Activated CD4-positive, alpha-beta memory T cell treated with anti-CD3 and anti-CD28 coated beads for 36 hours (primary cell): ENCODE results near the gene PARVA. TPM values are rescaled to one million over a fixed set of nuclear protein-coding genes. Genes with fewer than 3 reads are reported as not detected.

Experiments used
- CTCF ChIA-PET: fragments of 350-600 bp; sonication (Branson Sonifier 250); formaldehyde crosslinking; loops from one replicate; lab custom pipeline; 2021; ENCODE audit warnings: antibody characterized with exemption, inconsistent platforms; lab: Charles Lee
- POLR2A ChIA-PET: fragments of 350-600 bp; sonication (Branson Sonifier 250); formaldehyde crosslinking; loops from one replicate; lab custom pipeline; 2021; ENCODE audit warnings: antibody characterized with exemption; lab: Charles Lee
- DNase-seq: peaks from one replicate; pipeline ENCODE4 v3.0.0-alpha.2; 2020
- H3K27ac Mint-ChIP-seq: one replicate; pipeline ENCODE4 v1.8.0; 2021; ENCODE audit warnings: mixed read lengths
- H3K27me3 Mint-ChIP-seq: one replicate; pipeline ENCODE4 v1.8.0; 2021; ENCODE audit warnings: mixed read lengths
- H3K36me3 Mint-ChIP-seq: one replicate; pipeline ENCODE4 v1.8.0; 2021; ENCODE audit warnings: mixed read lengths
- H3K4me1 Mint-ChIP-seq: one replicate; pipeline ENCODE4 v1.8.0; 2021; ENCODE audit warnings: low read depth, mixed read lengths
- H3K4me3 Mint-ChIP-seq: one replicate; pipeline ENCODE4 v1.8.0; 2021; ENCODE audit warnings: mild to moderate bottlenecking, mixed read lengths
- H3K9me3 Mint-ChIP-seq: one replicate; pipeline ENCODE4 v1.8.0; 2021; ENCODE audit warnings: mixed read lengths
- intact Hi-C: fragments of 100-400 bp; cut with micrococcal nuclease; formaldehyde crosslinking; loops from one replicate; pipeline ENCODE4 v1.15.1; 2023
- total RNA-seq, 2 experiments: library from RNA; stranded (reverse); gene quantifications; one replicate each; pipeline ENCODE4 v1.2.3, GENCODE V29; 2021

The PARVA gene
- total RNA-seq, 2 experiments from 2014 or later = 0.33 to 0.41 TPM

GRCh38 chr11:12569499-12570425 lies 192.4 kb downstream of the PARVA start:
- ChIA-PET CTCF (interaction anchor here (1.0 kb wide), 1 partner anchor 30 kb away, joined by 6 read pairs; no protein-coding TSS in a partner anchor), POLR2A (interaction anchor here (0.7 kb wide), 1 partner anchor 149 kb away, joined by 3 read pairs; no protein-coding TSS in a partner anchor)
- intact Hi-C loops = no loop called here
- Mint-ChIP-seq H3K27me3 (peaks cover 28% of the 10 kb centered on the region), H3K36me3 (no peaks in the 10 kb centered on the region), H3K4me3 (no peak overlapping the region), H3K9me3 (no peaks in the 10 kb centered on the region), H3K4me1 (no peaks in the 10 kb centered on the region), H3K27ac (no peak overlapping the region)
- no peak for DNase-seq

GRCh38 chr11:12573707-12574485 lies 196.5 kb downstream of the PARVA start:
- H3K36me3 Mint-ChIP-seq = no peaks in the 10 kb centered on the region
- no peaks in the 10 kb centered on the region for H3K9me3 Mint-ChIP-seq
- ChIA-PET CTCF (no interaction called here), POLR2A (no interaction called here)
- H3K27me3 Mint-ChIP-seq = peaks cover 21% of the 10 kb centered on the region
- no peaks in the 10 kb centered on the region for H3K4me1 Mint-ChIP-seq
- H3K4me3 Mint-ChIP-seq = no peak overlapping the region
- intact Hi-C loops = no loop called here
- H3K27ac Mint-ChIP-seq = no peak overlapping the region
- DNase-seq = no peak

- CTCF ChIA-PET = no interaction called here
- POLR2A ChIA-PET = no interaction called here
- Mint-ChIP-seq H3K4me1 (no peaks in the 10 kb centered on the region), H3K27ac (no peak overlapping the region), H3K9me3 (no peaks in the 10 kb centered on the region), H3K27me3 (peaks cover 7% of the 10 kb centered on the region), H3K4me3 (no peak overlapping the region), H3K36me3 (no peaks in the 10 kb centered on the region)
- intact Hi-C loops = no loop called here
- DNase-seq = no peak
These were observed 200.6 kb downstream of the PARVA start for GRCh38 chr11:12577725-12578644.

- H3K36me3 Mint-ChIP-seq = no peaks in the 10 kb centered on the region
- H3K27ac Mint-ChIP-seq = no peak overlapping the region
- H3K9me3 Mint-ChIP-seq = no peaks in the 10 kb centered on the region
- ChIA-PET CTCF (no interaction called here), POLR2A (no interaction called here)
- peaks cover 4% of the 10 kb centered on the region for H3K27me3 Mint-ChIP-seq
- intact Hi-C loops = no loop called here
- no peak overlapping the region for H3K4me3 Mint-ChIP-seq
- no peak for DNase-seq
- no peaks in the 10 kb centered on the region for H3K4me1 Mint-ChIP-seq
These were observed 204.0 kb downstream of the PARVA start for GRCh38 chr11:12581416-12581815.

GRCh38 chr11:12581923-12582322 lies 204.6 kb downstream of the PARVA start:
- Mint-ChIP-seq H3K27me3 (peaks cover 3% of the 10 kb centered on the region), H3K9me3 (no peaks in the 10 kb centered on the region)
- CTCF ChIA-PET = no interaction called here

More at GRCh38 chr11:12581923-12582322, 204.6 kb downstream of the PARVA start:
- Mint-ChIP-seq H3K4me3 (no peak overlapping the region), H3K27ac (no peak overlapping the region), H3K4me1 (no peaks in the 10 kb centered on the region), H3K36me3 (no peaks in the 10 kb centered on the region)
- intact Hi-C loops = no loop called here
- DNase-seq = no peak
- POLR2A ChIA-PET = no interaction called here
